ENCODE results near the gene CCDC15.

Gene CCDC15

DNA sequence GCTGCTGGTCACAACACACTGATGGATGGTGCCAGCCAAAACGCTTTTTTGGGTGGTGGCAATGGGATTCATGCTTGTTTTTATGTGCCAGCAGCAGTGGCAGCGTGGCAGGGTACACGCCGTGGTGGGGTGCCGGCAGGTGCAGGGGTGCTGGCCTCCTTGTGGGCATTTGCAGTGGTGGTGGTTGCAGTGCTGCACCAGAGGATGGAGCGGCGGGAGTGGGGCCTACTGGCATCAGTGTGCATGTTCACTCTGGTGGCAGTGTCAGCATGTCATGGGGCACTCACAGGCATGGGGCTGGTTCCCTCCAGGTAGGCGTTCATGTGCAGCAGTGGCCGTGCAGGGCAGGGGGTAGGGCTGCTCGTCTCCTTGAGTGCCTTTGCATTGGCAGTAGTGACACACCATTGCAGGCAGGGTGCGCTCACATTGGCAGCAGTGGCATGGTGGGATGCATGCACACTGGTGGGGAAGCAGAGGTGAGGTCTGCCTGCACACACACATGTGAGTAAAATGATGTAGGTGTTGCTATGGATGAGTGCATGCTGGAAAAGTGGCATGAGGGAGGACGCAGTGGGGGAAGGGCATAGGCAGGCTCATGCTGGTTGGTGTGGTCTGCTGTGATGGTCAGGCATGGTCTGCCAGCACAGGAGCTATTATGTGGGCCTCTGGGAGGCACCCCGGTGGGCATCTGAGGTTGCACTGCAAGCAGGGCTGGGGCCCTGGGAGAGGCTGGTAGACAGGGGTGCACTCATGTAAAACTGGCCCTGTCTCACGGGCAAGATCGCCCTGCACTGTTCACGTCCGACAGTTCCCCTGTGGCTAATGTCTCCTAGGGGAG lies 29.9 kb downstream of the CCDC15 start:
- DNase-seq (ENCODE audit: low read depth in 2 of 2) = no peak
- H3K4me3 ChIP-seq (replicated peaks in 1 of 2; ENCODE audit: low read depth in 2 of 2, low read length in 2 of 2) = no peak overlapping the region
- TF ChIP-seq, protein P1, sequence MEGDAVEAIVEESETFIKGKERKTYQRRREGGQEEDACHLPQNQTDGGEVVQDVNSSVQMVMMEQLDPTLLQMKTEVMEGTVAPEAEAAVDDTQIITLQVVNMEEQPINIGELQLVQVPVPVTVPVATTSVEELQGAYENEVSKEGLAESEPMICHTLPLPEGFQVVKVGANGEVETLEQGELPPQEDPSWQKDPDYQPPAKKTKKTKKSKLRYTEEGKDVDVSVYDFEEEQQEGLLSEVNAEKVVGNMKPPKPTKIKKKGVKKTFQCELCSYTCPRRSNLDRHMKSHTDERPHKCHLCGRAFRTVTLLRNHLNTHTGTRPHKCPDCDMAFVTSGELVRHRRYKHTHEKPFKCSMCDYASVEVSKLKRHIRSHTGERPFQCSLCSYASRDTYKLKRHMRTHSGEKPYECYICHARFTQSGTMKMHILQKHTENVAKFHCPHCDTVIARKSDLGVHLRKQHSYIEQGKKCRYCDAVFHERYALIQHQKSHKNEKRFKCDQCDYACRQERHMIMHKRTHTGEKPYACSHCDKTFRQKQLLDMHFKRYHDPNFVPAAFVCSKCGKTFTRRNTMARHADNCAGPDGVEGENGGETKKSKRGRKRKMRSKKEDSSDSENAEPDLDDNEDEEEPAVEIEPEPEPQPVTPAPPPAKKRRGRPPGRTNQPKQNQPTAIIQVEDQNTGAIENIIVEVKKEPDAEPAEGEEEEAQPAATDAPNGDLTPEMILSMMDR (IDR thresholded peaks at IDR 0.05; ENCODE audit: low read depth, low read length) = no peak

DNA sequence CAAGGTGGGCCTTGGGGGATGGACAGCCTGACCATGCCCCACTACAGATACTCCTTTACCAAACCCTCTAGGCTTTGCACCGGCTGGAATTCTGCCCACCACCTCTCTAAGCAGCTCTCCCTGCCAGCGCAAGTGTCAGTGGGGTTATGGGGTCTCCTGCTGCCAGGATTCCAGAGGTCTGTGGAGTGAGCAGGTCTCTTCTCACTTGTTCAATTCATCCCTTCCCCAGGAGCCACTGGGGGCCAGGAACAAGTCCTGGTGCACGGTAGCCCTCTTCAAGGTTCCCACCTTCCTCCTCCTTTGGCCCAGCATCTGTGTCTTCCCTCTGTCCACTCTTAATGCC lies 30.5 kb downstream of the CCDC15 start:
- no peak overlapping the region for H3K4me3 ChIP-seq (replicated peaks in 1 of 2; ENCODE audit: low read depth in 2 of 2, low read length in 2 of 2)
- DNase-seq (ENCODE audit: low read depth in 2 of 2) = no peak
- TF ChIP-seq, protein P1 (IDR thresholded peaks at IDR 0.05; ENCODE audit: low read depth, low read length) = no peak

DNA sequence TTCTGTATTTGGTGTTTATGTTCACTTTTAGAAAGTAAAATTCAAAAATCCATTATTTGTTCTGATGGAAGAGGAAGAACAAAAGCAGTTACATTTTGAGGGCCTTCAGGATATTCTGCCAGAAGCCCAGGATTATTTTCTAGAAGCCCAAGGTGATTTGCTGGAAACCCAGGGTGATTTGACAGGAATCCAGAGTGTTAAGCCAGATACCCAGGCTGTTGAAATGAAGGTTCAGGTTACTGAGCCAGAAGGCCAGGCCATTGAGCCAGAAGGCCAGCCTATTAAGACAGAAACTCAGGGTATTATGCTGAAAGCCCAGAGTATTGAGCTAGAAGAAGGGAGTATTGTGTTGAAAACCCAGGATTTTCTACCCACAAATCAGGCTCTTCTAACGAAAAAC lies 33.1 kb downstream of the CCDC15 start:
- no peak for DNase-seq (ENCODE audit: low read depth in 2 of 2)
- TF ChIP-seq, protein P1 (IDR thresholded peaks at IDR 0.05; ENCODE audit: low read depth, low read length) = no peak
- no peak overlapping the region for H3K4me3 ChIP-seq (replicated peaks in 1 of 2; ENCODE audit: low read depth in 2 of 2, low read length in 2 of 2)

DNA sequence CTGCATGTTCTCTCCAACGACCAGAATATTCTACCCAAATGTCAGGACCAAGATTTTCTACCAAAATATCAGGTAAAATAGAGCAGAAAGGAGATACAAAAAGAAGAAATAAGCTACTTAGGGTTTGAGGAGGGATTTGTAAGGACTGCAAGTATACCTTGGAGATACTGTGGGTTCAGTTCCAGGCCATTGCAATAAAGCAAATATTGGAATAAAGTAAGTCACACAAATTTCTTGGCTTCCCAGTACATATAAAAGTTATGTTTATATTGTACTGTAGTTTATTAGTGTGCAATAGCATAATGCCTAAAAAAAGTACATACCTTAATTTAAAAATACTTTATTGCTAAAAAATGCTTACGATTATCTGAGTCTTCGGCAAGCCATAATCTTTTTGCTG lies 34.1 kb downstream of the CCDC15 start:
- no peak overlapping the region for H3K4me3 ChIP-seq (replicated peaks in 1 of 2; ENCODE audit: low read depth in 2 of 2, low read length in 2 of 2)
- no peak for DNase-seq (ENCODE audit: low read depth in 2 of 2)
- TF ChIP-seq, protein P1 (IDR thresholded peaks at IDR 0.05; ENCODE audit: low read depth, low read length) = no peak

DNA sequence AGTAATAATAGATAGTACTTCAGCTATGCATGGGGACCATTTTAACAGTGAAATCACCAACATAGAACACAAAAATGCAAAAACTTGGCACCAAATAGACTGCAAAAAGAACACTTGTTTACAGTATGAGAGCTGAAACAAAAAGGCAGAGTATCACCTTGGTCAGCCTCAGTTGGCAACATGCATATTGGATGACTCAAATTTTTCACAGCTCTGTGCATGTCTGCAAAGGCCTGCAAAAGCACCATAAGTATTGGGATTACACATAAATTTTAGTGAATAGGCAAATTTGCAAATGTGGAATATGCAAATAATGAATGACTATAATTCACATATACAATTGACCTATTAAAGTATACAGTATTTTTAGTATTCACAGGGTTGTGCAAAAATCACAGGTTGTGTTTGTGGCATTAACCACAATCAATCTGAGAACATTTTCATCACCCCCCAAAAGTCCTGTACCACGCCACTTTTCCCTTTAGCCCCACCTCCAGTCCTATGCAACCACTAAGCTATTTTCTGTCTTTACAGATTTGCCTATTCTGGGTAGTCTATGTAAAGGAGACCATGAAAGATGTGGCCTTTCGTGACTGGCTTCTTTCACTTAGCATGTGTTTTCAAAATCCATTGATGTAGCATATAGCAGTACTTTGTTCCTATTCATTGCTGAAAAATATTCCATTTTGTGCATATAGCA lies 47.2 kb downstream of the CCDC15 start:
- TF ChIP-seq, protein P1 (IDR thresholded peaks at IDR 0.05; ENCODE audit: low read depth, low read length) = no peak
- H3K4me3 ChIP-seq (replicated peaks in 1 of 2; ENCODE audit: low read depth in 2 of 2, low read length in 2 of 2) = no peak overlapping the region
- no peak for DNase-seq (ENCODE audit: low read depth in 2 of 2)

DNA sequence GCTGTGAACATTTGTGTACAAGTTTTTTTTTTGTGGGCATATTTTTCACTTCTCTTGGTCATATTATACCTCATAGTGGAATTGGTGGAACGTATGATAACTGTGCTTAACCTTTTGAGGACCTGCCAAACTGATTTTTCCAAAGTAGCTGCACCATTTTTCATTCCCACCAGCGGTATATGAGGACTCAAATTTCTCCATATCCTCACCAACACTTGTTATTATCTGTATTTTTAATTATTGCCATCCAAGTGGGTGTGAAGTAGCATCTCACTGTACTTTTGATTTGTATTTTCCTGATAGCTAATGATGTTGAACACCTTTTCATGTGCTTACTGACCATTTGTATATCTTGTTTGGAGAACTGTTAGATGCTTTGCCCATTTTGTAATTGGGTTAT lies 47.8 kb downstream of the CCDC15 start:
- TF ChIP-seq, protein P1 (IDR thresholded peaks at IDR 0.05; ENCODE audit: low read depth, low read length) = no peak
- no peak for DNase-seq (ENCODE audit: low read depth in 2 of 2)
- no peak overlapping the region for H3K4me3 ChIP-seq (replicated peaks in 1 of 2; ENCODE audit: low read depth in 2 of 2, low read length in 2 of 2)
